Activated CD4-positive, alpha-beta T cell treated with anti-CD3 and anti-CD28 coated beads, Interleukin-2, Interleukin-4, amounts not matched to agents 100 ng/mL and 50 ng/mL, durations not matched to agents 16 hours and 8 hours (primary cell): ENCODE results near the gene VSIG10L2.
"Not testable (repeated sequence)": the region's sequence is repeated elsewhere in the genome, so short reads cannot be mapped to it uniquely, and the experiment has no call there.

ENCODE experiments used
- DNase-seq: peaks from one replicate; pipeline ENCODE4 v3.0.0-alpha.2; 2020; ENCODE audit warnings: low spot score

VSIG10L2 gene

GRCh38 chr11:125967515-125967914 lies 21.7 kb downstream of the VSIG10L2 start:
- no peak for DNase-seq

- DNase-seq, result no peak
These were observed 22.5 kb downstream of the VSIG10L2 start for GRCh38 chr11:125968354-125968753.

GRCh38 chr11:125971618-125972017 lies 25.8 kb downstream of the VSIG10L2 start:
- no peak for DNase-seq

- no peak for DNase-seq
These were observed 28.4 kb downstream of the VSIG10L2 start for GRCh38 chr11:125974284-125974683.

GRCh38 chr11:125975634-125976033 lies 29.8 kb downstream of the VSIG10L2 start:
- no peak for DNase-seq

GRCh38 chr11:125976156-125976555 lies 30.3 kb downstream of the VSIG10L2 start:
- DNase-seq, result no peak

GRCh38 chr11:125977333-125977732 lies 31.5 kb downstream of the VSIG10L2 start:
- DNase-seq, result no peak

- DNase-seq, result no peak
These were observed 32.4 kb downstream of the VSIG10L2 start for GRCh38 chr11:125978181-125978716.

- no peak for DNase-seq
These were observed 33.0 kb downstream of the VSIG10L2 start for GRCh38 chr11:125978778-125979407.

GRCh38 chr11:125979511-125979910 lies 33.7 kb downstream of the VSIG10L2 start:
- DNase-seq, result no peak

- no peak for DNase-seq
These were observed 34.6 kb downstream of the VSIG10L2 start for GRCh38 chr11:125980436-125980835.

- DNase-seq, result no peak
These were observed 36.5 kb downstream of the VSIG10L2 start for GRCh38 chr11:125982348-125982730.

- not testable (repeated sequence) for DNase-seq
These were observed 40.1 kb downstream of the VSIG10L2 start for GRCh38 chr11:125985956-125986355.

- no peak for DNase-seq
These were observed 41.3 kb downstream of the VSIG10L2 start for GRCh38 chr11:125987066-125987641.

GRCh38 chr11:125990244-125990643 lies 44.4 kb downstream of the VSIG10L2 start:
- DNase-seq, result peak; percentile 31

GRCh38 chr11:125992893-125993292 lies 47.0 kb downstream of the VSIG10L2 start:
- no peak for DNase-seq

- no peak for DNase-seq
These were observed 48.7 kb downstream of the VSIG10L2 start for GRCh38 chr11:125994509-125994908.

- DNase-seq, result peak; percentile 37
These were observed 49.5 kb downstream of the VSIG10L2 start for GRCh38 chr11:125995313-125995712.

- no peak for DNase-seq
These were observed 52.4 kb downstream of the VSIG10L2 start for GRCh38 chr11:125998267-125998666.

GRCh38 chr11:125999234-125999880 lies 53.5 kb downstream of the VSIG10L2 start:
- no peak for DNase-seq

- peak; percentile 15 for DNase-seq
These were observed 56.3 kb downstream of the VSIG10L2 start for GRCh38 chr11:126002181-126002580.
